HFF-Myc (cell line): Measurements from ENCODE around the gene DLG2.

Experiments
- DNase-seq: peaks from one replicate; pipeline ENCODE4 v3.0.0-alpha.2; 2011; ENCODE audit warnings: low read depth; ENCODE audit errors: extremely low read depth
- H3K4me3 ChIP-seq: replicated peaks from 2 replicates; pipeline ENCODE4 v1.5.1; 2011; ENCODE audit warnings: low read depth, mild to moderate bottlenecking, control low read depth, low read length
- CTCF ChIP-seq: IDR thresholded peaks from 2 replicates; pipeline ENCODE4 v1.5.1; 2012; ENCODE audit warnings: mild to moderate bottlenecking, low read depth, low read length, control low read depth; ENCODE audit errors: missing control alignments

Gene DLG2

DNA sequence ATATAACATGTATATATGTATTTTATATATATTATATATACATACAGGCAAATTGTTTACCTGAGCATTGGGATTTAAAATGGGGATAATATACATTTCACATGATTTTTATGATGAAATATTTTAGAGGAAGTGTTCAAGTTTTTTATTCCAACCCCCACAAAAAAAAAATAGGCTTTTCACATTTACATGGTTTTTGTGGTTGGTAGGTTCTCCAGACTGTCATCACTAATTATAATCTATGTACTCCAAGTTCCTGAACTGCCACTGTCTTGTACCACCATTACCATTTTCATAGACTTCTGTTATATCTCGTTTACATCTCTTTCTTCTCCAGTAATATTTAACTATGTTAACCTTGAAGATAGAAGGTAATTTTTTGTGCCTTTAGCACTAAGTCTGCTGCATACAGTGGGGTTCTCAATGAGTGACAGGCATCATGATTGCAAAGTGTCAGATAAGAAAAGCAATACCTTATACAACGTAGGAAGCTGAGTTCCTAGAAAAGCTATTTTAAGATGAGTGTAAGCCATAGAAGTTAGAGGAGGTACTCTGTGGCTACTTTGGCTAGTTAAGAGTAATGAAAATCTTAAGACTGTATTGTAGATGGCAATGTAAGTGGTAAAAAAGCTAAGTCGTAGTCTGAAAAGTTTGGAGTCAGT is 25.8 kb upstream of the DLG2 start:
- no peak overlapping the region for H3K4me3 ChIP-seq
- no peak for TF ChIP-seq CTCF
- DNase-seq, result no peak

DNA sequence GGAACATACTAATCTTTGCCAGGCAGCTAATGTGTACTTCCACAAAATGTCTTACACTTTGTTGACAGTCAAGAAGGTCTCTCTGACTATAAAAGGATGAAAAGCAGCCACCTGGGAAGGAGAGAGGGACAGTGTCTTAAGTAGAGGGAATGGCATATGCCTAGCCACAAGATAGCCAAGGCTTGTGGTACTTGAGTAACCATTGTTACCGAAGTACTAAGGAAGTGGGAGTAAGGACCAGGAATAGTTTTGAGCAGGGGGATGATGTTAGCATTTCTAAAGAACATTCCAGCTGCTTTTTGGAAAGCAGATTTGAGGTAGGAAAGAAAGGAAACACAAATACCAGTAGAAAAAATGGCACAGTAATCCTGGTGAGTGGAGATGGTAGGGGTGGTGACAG is 24.0 kb upstream of the DLG2 start:
- no peak overlapping the region for H3K4me3 ChIP-seq
- DNase-seq, result no peak
- no peak for TF ChIP-seq CTCF

GRCh38 chr11:85647604-85648299 is 20.6 kb upstream of the DLG2 start, which contains the start of gene TMEM126A:
TMEM126A (plus strand) TSS chr11:85647967; CDS start chr11:85650256, 2,289 bp downstream.
- peak within 1 kb of the TSS; percentile 58 for H3K4me3 ChIP-seq
- peak; percentile 56 for DNase-seq
- no peak for TF ChIP-seq CTCF

DNA sequence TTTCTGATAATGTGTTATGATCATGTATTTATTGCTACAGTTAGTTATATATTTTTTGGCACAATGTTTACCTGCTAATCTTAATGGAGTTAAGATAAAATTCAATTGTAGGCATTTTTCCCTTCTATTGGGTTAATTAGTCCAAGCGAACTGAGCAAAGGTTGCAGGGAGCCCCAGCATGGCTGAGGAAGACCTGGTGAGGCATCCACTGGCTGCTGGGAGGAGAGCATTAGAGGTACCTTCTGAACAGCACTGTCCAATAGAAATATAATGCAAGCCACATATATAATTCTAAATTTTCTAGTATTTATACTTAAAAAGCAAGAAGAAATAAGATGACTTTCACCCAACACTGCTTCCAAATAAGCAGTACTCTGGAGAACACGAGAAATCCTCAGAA is 19.9 kb upstream of the DLG2 start:
- H3K4me3 ChIP-seq, result peak overlapping the region; percentile 58
- no peak for TF ChIP-seq CTCF
- no peak for DNase-seq

DNA sequence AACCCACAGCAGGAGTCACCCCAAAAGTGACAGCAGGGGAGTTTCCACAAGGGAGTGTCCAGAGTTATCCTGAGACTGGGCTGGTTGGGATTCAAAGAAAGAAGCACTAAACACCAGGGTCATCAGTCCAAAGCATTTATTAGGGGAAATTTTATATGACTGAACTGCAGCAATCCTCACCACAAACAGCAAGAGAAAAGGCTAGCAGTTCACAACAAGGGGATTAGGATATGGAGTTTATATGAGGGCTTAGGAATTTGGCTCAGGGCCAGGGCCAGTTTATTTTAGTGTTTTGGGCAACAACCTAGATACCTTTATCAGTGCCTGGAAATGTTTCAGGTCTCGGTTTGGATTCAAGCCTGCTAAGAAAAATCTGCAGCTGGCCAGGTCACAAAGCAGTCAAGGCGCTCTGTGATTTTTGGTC is 16.1 kb upstream of the DLG2 start:
- DNase-seq, result no peak
- no peak overlapping the region for H3K4me3 ChIP-seq
- TF ChIP-seq CTCF, result no peak

DNA sequence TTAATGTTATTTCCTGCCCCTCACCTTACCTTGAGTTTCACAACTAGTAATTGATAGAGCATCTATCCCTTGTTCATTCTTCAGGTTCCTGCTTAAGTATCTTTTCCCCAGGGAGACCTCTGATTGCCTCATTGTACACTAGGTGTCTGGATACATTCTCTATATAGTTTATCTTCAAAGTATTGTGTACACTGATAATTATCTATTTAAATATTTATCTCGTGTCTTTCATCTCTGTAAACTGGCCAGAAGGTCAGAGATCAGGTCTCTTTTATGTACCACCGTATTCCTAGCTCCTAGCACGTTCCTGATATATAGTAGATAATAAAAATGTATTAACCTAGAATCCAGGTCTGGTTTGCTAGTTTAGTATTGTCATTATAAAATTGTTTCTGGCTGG is 7.6 kb upstream of the DLG2 start:
- H3K4me3 ChIP-seq, result no peak overlapping the region
- no peak for TF ChIP-seq CTCF
- DNase-seq, result no peak
